B cell (primary cell): ENCODE results near the gene LTO1. TPM values are rescaled to one million over a fixed set of nuclear protein-coding genes. Genes with fewer than 3 reads are reported as not detected.

ENCODE experiments used
- ATAC-seq: fragments of 200-7000 bp; cut with Tn5 transposase; one replicate; pipeline ENCODE4 v1.10.0; 2021; ENCODE audit warnings: low read depth, mild to moderate bottlenecking, moderate number of reproducible peaks, moderate library complexity
- CTCF ChIA-PET: fragments of 350-600 bp; sonication (Branson Sonifier 250); formaldehyde crosslinking; loops from one replicate; lab custom pipeline; 2021; ENCODE audit warnings: antibody characterized with exemption, inconsistent platforms; lab: Charles Lee
- POLR2A ChIA-PET: fragments of 350-600 bp; sonication (Branson Sonifier 250); formaldehyde crosslinking; loops from one replicate; lab custom pipeline; 2021; ENCODE audit warnings: antibody characterized with exemption; lab: Charles Lee
- DNase-seq: peaks from one replicate; pipeline ENCODE4 v3.0.0; 2013
- H2AFZ ChIP-seq: 2 replicates; pipeline ENCODE4 v1.6.1; 2012; ENCODE audit warnings: mild to moderate bottlenecking, low read depth, low read length; ENCODE audit not compliant: insufficient read depth, poor library complexity, severe bottlenecking
- H3K27ac ChIP-seq, 2 donors: 1 replicate in 1 of 2; 2 replicates in 1 of 2; pipeline ENCODE4 v1.5.1; 2012 to 2013; ENCODE audit warnings: low read length in 2 of 2, mild to moderate bottlenecking in 2 of 2, moderate library complexity in 1 of 2
- H3K27me3 ChIP-seq, 4 experiments: fragments of 200-600 bp in 1 of 4; sonication (generic) in 1 of 4; replicated peaks in 1 of 4; 1 replicate in 2 of 4; 2 replicates in 2 of 4; pipeline versions ENCODE4 v1.6.1 to v1.7.0; 2013 to 2016; ENCODE audit warnings: low read length in 3 of 4, mild to moderate bottlenecking in 2 of 4, mixed read lengths in 1 of 4, moderate library complexity in 1 of 4; ENCODE audit not compliant: insufficient read depth in 4 of 4, control insufficient read depth in 3 of 4; ENCODE audit errors: control extremely low read depth in 1 of 4
- H3K36me3 ChIP-seq, 2 experiments: replicated peaks in 1 of 2; 1 replicate in 1 of 2; 2 replicates in 1 of 2; pipeline versions ENCODE4 v1.6.1 to v1.7.1; 2013; ENCODE audit warnings: low read length in 1 of 2; ENCODE audit not compliant: insufficient read depth in 2 of 2, control insufficient read depth in 1 of 2; ENCODE audit errors: control extremely low read depth in 1 of 2, extremely low read depth in 1 of 2
- H3K4me1 ChIP-seq, 2 donors: fragments of 200-600 bp in 1 of 2; sonication (generic) in 1 of 2; 1 replicate in 1 of 2; 2 replicates in 1 of 2; pipeline versions ENCODE4 v1.5.1 to v1.6.1; 2013 to 2017; ENCODE audit warnings: low read length in 2 of 2; ENCODE audit not compliant: control insufficient read depth in 2 of 2, insufficient read depth in 2 of 2
- H3K4me2 ChIP-seq: replicated peaks from 2 replicates; pipeline ENCODE3; 2012; ENCODE audit warnings: mild to moderate bottlenecking, low read depth, low read length; ENCODE audit not compliant: poor library complexity, severe bottlenecking
- H3K4me3 ChIP-seq, 5 experiments: fragments of 200-600 bp in 1 of 5; sonication (generic) in 1 of 5; 1 replicate in 3 of 5; 2 replicates in 2 of 5; pipeline versions ENCODE4 v1.5.1 to v1.7.0; 2011 to 2016; ENCODE audit warnings: low read length in 4 of 5, mild to moderate bottlenecking in 4 of 5, low read depth in 2 of 5, control low read depth in 1 of 5, moderate library complexity in 1 of 5; ENCODE audit not compliant: insufficient read depth in 1 of 5; ENCODE audit errors: control extremely low read depth in 1 of 5, extremely low read depth in 1 of 5
- H3K79me2 ChIP-seq: fragments of 200-600 bp; sonication (generic); one replicate; pipeline ENCODE4 v1.6.0; 2016; ENCODE audit warnings: low read length; ENCODE audit not compliant: control insufficient read depth, insufficient read depth
- H3K9ac ChIP-seq: fragments of 200-600 bp; sonication (generic); 2 replicates; pipeline ENCODE4 v1.6.1; 2017; ENCODE audit warnings: mild to moderate bottlenecking, low read length, moderate library complexity
- H3K9me3 ChIP-seq, 3 donors: one replicate each; pipeline versions ENCODE4 v1.6.1 to v1.7.1; 2013; ENCODE audit warnings: low read length in 2 of 3; ENCODE audit not compliant: control insufficient read depth in 2 of 3, insufficient read depth in 1 of 3; ENCODE audit errors: control extremely low read depth in 1 of 3
- H4K20me1 ChIP-seq: 2 replicates; pipeline ENCODE4 v1.6.0; 2012; ENCODE audit warnings: mild to moderate bottlenecking, low read length; ENCODE audit not compliant: insufficient read depth, control insufficient read depth, poor library complexity, severe bottlenecking
- H3K27ac Mint-ChIP-seq: one replicate; pipeline ENCODE4 v1.8.0; 2021; ENCODE audit warnings: mixed read lengths
- H3K27me3 Mint-ChIP-seq: one replicate; pipeline ENCODE4 v1.8.0; 2021; ENCODE audit warnings: mixed read lengths
- H3K4me1 Mint-ChIP-seq: one replicate; pipeline ENCODE4 v1.8.0; 2021; ENCODE audit warnings: mixed read lengths
- H3K4me3 Mint-ChIP-seq: one replicate; pipeline ENCODE4 v1.8.0; 2021; ENCODE audit warnings: mixed read lengths
- H3K9me3 Mint-ChIP-seq: one replicate; pipeline ENCODE4 v1.8.0; 2022; ENCODE audit warnings: mixed read lengths; ENCODE audit not compliant: insufficient read depth
- CTCF ChIP-seq: fragments of 200-600 bp; IDR thresholded peaks from one replicate; pipeline ENCODE4 v1.8.0; 2022; ENCODE audit warnings: antibody characterized with exemption, mild to moderate bottlenecking
- EZH2 ChIP-seq: IDR thresholded peaks from 2 replicates; pipeline ENCODE4 v1.6.1; 2012; ENCODE audit warnings: borderline replicate concordance, low read depth, mild to moderate bottlenecking, moderate library complexity, low read length; ENCODE audit not compliant: insufficient read depth, poor library complexity, severe bottlenecking
- WGBS: methylation state at CpG from one replicate; pipeline ENCODE4 v1.1.5; 2013; ENCODE audit warnings: missing lambda C conversion rate; ENCODE audit not compliant: insufficient coverage; 5-methylcytosine and 5-hydroxymethylcytosine counted together
- intact Hi-C: fragments of 100-400 bp; cut with micrococcal nuclease; formaldehyde crosslinking; loops from one replicate; pipeline ENCODE4 v1.10.0; 2022
- polyA plus RNA-seq: library from polyadenylated mRNA; depleted of rRNA; stranded (reverse); fragments of >200 nt; gene quantifications from 2 replicates; pipeline ENCODE4 v1.2.3, GENCODE V29; 2012
- total RNA-seq, 2 donors: library from RNA; stranded (reverse); fragments of 120-200 nt in 1 of 2; gene quantifications; 1 replicate in 1 of 2; 2 replicates in 1 of 2; pipeline versions ENCODE4 v1.2.3 to v1.2.4, GENCODE V29; 2013 to 2022

Gene LTO1
- total and polyA plus RNA-seq, 2 donors (not counting 1 experiment from before 2014, with no cell fraction given), result 44.4 to 68.8 TPM

GRCh38 chr11:69645801-69646492 lies 29.2 kb downstream of the LTO1 start:
- H3K36me3 ChIP-seq, result peaks cover 0 to 4% of the 10 kb centered on the region in 2 experiments
- H3K4me2 ChIP-seq, result no peak overlapping the region
- no peak overlapping the region for H3K4me3 Mint-ChIP-seq
- 93% methylated on average over 25 of the region's 30 CpGs for WGBS
- CTCF ChIA-PET, result interaction anchor here (1.2 to 2.2 kb wide), 2 partner anchors 24 to 541 kb away, joined by 5 to 7 read pairs; no protein-coding TSS in a partner anchor
- H3K79me2 ChIP-seq, result peaks cover 6% of the 10 kb centered on the region
- H2AFZ ChIP-seq, result no peak overlapping the region
- H3K27ac Mint-ChIP-seq, result no peak overlapping the region
- H3K27ac ChIP-seq, result no peak overlapping the region
- no peak for ATAC-seq
- H3K4me3 ChIP-seq, result no peak overlapping the region
- H3K4me1 Mint-ChIP-seq, result peaks cover 20% of the 10 kb centered on the region
- no peaks in the 10 kb centered on the region for H3K9me3 Mint-ChIP-seq
- peaks cover 0 to 5% (median 1%) of the 10 kb centered on the region in 4 experiments for H3K27me3 ChIP-seq
- intact Hi-C loops, result no loop called here
- H3K9ac ChIP-seq, result no peak overlapping the region
- peaks cover 0 to 4% (median 0%) of the 10 kb centered on the region in 3 donors for H3K9me3 ChIP-seq
- peaks cover 7 to 17% of the 10 kb centered on the region in 2 donors for H3K4me1 ChIP-seq
- no peak for TF ChIP-seq EZH2
- TF ChIP-seq CTCF, result no peak
- peaks cover 38% of the 10 kb centered on the region for H4K20me1 ChIP-seq
- DNase-seq, result no peak
- POLR2A ChIA-PET, result no interaction called here
- no peaks in the 10 kb centered on the region for H3K27me3 Mint-ChIP-seq
